NCI-H146 treated with DMSO at 0.1 percent for 48 hours (cell line): ENCODE results near the gene SERPINB6.
"Not testable (repeated sequence)": the region's sequence is repeated elsewhere in the genome, so short reads cannot be mapped to it uniquely, and the experiment has no call there.

ENCODE experiments used
- DNase-seq: peaks from one replicate; lab custom pipeline; 2025; ENCODE audit not compliant: unreplicated experiment; lab: John Stamatoyannopoulos, UW

Gene SERPINB6

GRCh38 chr6:2977799-2978590, 6.6 kb upstream of the SERPINB6 start:
- DNase-seq: no peak

- DNase-seq: no peak
Measured at GRCh38 chr6:2977290-2977689, 5.9 kb upstream of the SERPINB6 start.

- DNase-seq: no peak
Measured at GRCh38 chr6:2976571-2977085, 5.3 kb upstream of the SERPINB6 start.

GRCh38 chr6:2976060-2976459, 4.7 kb upstream of the SERPINB6 start:
- DNase-seq: no peak

- DNase-seq: no peak
Measured at GRCh38 chr6:2973676-2974075, 2.3 kb upstream of the SERPINB6 start.

- DNase-seq: not testable (repeated sequence)
Measured at GRCh38 chr6:2973180-2973579, 1.8 kb upstream of the SERPINB6 start.

GRCh38 chr6:2972685-2973084, 1.3 kb upstream of the SERPINB6 start:
- not testable (repeated sequence) for DNase-seq

- not testable (repeated sequence) for DNase-seq
Measured at GRCh38 chr6:2972219-2972487, 786 bp upstream of the SERPINB6 start.

- DNase-seq: no peak
Measured at GRCh38 chr6:2970753-2971419, 481 bp downstream of the SERPINB6 start.

GRCh38 chr6:2970034-2970685, 1.2 kb downstream of the SERPINB6 start:
- no peak for DNase-seq

GRCh38 chr6:2969549-2969948, 1.8 kb downstream of the SERPINB6 start:
- no peak for DNase-seq

- no peak for DNase-seq
Measured at GRCh38 chr6:2968600-2969135, 2.7 kb downstream of the SERPINB6 start.

GRCh38 chr6:2967936-2968335, 3.4 kb downstream of the SERPINB6 start:
- no peak for DNase-seq

GRCh38 chr6:2966347-2966746, 5.0 kb downstream of the SERPINB6 start:
- no peak for DNase-seq

- DNase-seq: no peak
Measured at GRCh38 chr6:2964793-2965505, 6.4 kb downstream of the SERPINB6 start.

GRCh38 chr6:2963756-2964155, 7.6 kb downstream of the SERPINB6 start:
- no peak for DNase-seq

GRCh38 chr6:2962636-2963035, 8.7 kb downstream of the SERPINB6 start:
- no peak for DNase-seq

- DNase-seq: no peak
Measured at GRCh38 chr6:2962004-2962403, 9.4 kb downstream of the SERPINB6 start.

GRCh38 chr6:2961506-2961905, 9.9 kb downstream of the SERPINB6 start:
- DNase-seq: no peak

GRCh38 chr6:2960935-2961334, 10.4 kb downstream of the SERPINB6 start:
- no peak for DNase-seq
